Measurements from ENCODE around the gene NSUN5.
A peak's percentile ranks its signal among the peaks of the same experiment; 100 is the strongest.
"Not testable (repeated sequence)": the region's sequence is repeated elsewhere in the genome, so short reads cannot be mapped to it uniquely, and the experiment has no call there.

Gene NSUN5

DNA sequence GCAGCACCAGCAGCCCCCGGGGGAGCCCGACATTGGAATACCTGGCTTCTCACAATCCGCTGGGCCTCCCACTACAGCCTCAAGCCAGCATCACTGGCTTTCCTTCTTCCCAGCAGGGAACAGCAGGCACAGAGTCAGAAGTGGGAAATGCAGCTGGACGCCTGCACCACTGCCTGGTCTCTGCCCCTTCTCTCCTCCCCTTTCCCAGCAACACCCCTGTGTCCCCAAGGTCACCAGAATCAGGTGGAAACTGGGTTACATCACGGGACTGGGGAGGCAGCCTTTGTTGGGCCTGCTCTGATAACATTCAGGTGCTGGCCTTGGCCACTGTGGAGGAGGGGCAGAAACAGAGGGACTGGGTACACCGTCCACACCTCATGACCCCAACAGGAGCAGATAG lies 16.8 kb upstream of the NSUN5 start:
- DNase-seq (ENCODE audit: low read depth) = not testable (repeated sequence)

DNA sequence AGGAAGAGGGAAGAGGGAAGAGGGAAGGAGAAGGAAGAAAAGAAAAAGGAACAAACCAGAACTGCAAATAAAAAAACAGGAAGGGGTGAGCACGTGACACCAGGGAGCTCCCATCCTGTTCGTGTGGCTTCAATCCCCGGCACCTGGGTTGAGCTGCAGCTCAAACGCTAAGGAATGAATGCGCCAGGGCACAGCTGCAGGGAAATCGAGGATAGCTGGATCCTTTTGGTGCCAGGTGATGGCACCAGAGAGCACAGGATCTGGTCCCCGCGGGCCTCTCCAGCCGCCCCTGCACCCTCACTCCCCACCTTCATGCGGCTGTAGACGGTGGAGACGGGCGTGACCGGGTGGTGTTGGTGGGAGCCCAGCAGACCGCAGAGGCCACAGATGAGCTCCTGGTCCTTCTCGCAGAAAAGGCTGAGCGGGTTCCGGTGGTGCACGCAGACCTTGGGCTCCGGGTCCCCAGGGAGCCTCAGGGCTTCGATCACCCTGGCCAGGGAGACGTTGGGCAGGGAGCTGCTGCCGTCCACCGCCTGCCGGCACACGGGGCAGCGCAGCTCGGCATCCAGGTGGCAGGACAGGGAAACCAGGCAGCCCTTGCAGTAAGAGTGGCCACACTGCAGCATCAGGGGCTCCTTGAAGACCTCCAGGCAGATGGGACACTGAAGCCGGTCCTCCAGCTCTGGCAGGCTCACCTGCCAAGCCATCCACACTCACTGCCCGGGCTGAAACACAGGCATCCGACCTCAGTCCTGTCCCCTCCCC lies 15.6 kb upstream of the NSUN5 start:
- peak; percentile 30 for DNase-seq (ENCODE audit: low read depth)

DNA sequence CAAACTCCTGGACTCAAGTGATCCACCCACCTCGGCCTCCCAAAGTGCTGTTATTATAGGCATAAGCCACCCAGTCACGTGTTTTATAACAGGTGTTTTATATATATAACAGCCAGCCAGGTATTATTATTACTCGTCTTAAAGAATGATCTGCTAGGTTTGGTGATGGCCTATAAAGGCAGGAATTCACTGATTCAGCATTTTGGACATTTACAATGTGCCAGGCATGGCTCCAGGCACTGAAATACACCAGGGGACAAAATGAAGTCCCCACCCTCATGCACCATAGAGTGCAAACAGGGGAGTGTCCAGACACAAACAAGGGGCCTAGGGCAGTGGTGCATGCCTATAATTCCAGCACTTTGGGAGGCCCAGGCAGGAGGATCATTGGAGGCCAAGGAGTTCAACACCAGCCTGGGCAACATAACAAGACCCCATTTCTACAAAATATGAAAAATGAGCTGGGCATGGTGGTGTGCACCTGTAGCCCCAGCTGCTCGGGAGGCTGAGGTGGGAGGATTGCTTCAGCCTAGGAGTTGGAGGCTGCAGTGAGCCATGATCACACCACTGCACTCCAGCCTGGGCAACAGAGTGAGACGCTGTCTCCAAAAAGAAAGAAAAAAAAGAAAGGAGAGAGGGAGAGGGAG lies 14.9 kb upstream of the NSUN5 start:
- not testable (repeated sequence) for DNase-seq (ENCODE audit: low read depth)

DNA sequence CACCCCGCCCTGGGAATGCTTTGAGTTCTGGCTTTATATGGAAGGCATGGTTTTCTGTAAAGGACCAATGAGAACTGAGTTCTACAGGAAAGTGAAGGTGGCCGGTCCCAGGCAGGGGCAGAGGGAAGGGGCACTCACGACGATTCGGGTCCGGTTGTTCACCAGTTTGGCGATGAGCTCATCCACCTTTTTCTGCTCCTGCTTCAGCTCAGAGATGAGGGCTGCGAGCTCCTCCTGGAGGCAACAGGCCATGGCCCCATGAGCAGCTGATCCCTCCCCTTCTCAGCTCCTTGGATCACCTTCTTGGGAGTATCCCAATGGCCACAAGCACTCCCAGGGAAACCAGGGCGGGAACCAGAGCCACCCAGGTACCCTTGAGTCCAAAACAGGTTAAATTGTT lies 11.4 kb upstream of the NSUN5 start:
- not testable (repeated sequence) for DNase-seq (ENCODE audit: low read depth)

DNA sequence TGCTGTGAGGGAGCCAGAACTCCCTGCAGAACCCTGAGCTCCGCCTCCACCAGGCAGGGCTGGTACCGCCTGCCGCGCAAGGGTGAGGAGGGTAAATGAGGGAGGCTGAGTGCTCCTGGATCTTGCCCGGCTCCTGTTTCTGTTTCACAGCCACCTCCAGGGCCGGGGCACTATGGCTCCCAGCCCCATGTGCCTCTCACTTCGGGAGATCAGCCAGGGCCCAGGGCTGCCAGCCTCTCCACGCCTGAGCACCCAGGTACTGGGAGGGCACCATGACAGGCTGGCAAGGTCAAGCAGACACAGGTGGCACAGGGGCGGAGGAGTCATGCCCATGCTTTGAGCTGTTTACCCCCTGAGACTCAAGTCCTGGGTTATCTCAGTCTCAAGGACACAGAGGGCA lies 10.9 kb upstream of the NSUN5 start:
- DNase-seq (ENCODE audit: low read depth) = not testable (repeated sequence)

DNA sequence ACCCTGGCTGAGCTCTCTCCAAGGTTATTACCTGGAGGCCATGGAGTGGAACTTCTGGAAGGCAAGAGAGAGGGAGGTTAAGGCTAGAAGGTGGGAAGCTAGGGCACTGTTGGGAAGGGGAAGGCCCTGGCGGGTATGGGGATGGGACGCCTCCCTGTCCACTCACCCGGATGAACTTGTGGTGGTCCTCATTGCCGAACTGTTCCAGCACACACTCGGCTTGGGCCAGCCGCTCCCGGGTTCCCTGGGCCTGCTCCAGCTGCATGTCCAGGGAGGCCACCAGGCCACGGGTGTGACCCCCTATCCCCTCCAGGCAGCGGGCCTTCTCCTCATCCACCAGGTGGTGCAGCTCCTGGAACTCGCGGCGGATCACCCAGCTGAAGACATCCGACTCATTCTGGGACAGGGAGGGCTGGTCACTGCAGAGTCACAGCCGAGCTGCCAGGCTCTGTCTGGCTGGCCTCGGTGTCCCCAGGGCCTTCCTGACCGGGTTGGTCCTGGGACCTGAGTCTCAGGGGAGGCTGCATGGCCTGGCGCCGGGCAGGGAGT lies 10.1 kb upstream of the NSUN5 start:
- not testable (repeated sequence) for DNase-seq (ENCODE audit: low read depth)

DNA sequence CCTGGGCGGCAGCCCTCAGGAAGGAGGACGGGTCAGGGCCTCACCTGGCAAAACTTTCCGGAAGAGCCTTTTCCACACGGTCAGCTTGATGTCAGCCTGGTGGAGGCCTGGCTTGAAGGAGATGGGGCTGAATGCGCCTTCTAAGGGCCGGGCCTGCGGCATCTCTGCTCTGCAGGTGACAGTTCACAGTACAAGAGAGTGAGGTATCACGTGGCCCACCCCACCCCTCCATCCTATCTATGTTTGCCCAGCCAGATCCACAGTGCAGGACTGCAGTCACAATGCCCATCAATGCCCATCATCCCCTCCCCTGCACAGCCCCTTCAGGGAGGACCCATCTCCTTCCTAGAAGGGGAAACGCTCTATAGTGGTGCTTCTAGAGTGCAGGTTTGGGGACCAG lies 7.9 kb upstream of the NSUN5 start:
- no peak for DNase-seq (ENCODE audit: low read depth)

DNA sequence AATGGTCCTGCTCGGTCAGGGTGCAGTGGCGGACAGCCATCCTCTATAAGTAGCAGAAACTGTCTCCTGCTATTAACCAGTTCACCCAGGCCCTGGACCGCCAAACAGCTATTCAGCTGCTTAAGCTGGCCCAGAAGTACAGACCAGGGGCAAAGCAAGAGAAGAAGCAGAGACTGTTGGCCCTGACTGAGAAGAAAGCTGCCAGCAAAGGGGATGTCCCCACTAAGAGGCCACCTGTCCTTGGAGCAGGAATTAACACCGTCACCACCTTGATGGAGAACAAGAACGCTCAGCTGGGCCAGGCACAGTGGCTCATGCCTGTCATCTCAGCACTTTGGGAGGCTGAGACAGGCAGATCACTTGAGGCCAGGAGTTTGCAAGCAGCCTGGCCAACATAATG lies 5.6 kb upstream of the NSUN5 start:
- no peak for DNase-seq (ENCODE audit: low read depth)

DNA sequence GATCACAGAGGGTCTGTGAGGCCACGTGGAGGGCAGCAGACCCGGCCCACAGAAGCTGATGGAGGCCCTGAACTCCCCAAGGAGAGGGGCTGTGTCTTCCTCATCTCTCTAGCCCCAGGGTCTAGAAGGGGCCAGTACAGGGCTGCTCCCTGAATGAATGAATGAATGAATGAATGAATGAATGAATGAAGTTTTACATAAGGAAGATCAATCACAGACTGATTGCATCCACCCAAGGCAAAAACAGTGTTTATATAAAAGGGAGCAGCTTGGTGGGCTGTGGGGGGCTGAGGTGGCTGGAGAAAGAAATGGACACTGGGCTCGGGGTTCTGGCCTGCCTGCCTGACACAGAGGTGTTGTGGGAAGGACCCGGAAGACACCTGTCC lies 4.9 kb upstream of the NSUN5 start:
- DNase-seq (ENCODE audit: low read depth) = no peak

DNA sequence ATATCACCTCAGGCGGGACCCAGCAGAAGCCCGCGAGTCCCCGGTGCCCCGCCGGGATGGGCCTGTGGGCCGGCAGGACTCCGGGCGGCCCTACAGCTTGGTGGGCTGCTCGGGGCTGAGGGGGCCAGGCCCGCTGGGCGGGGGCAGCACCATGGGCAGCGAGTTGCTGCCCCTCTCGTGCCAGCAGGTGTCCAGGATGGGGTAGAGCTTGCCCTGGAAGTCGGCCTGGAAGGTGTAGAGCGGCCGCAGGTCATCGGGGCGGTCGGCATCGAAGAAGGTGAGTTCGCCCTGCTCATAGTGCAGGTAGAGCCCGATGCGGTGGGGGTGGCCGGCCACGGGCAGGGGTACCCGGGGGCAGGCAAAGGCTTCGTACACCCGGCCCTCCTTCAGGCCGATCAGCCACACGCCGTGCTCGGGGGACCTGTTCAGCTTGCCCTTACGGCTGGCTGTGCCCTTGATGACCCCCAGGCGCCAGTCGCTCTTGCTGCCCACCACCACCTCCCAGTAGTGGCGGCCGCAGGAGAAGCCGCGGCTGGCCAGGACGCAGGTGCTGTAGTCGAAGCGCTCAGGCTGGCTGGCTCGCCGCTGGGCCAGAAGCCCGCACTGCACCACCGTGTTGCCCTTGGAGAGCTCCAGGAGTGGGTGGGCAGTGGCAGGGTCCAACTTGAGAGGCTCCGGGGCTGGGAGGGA lies 4.3 kb upstream of the NSUN5 start:
- DNase-seq (ENCODE audit: low read depth) = no peak

DNA sequence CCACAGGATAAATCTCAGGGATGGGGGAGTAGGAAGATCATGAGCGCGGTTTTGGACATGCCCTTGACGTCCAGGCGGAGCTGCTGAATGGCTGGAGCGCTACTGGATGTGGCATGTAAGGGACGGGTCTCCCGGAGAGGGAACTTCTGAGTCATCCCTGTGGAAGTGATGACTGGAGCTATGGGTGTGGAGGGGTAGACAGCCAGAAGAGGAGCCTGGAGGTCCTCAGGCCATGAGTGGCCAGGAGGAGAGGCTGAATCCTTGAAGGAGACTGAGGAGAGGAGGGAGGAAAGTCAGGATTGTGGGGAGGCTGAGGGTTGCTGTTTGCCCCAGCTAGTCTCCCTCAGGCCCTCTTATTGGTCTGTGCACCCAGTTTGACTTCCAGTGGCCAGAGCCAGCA lies 2.8 kb upstream of the NSUN5 start:
- DNase-seq (ENCODE audit: low read depth) = not testable (repeated sequence)

DNA sequence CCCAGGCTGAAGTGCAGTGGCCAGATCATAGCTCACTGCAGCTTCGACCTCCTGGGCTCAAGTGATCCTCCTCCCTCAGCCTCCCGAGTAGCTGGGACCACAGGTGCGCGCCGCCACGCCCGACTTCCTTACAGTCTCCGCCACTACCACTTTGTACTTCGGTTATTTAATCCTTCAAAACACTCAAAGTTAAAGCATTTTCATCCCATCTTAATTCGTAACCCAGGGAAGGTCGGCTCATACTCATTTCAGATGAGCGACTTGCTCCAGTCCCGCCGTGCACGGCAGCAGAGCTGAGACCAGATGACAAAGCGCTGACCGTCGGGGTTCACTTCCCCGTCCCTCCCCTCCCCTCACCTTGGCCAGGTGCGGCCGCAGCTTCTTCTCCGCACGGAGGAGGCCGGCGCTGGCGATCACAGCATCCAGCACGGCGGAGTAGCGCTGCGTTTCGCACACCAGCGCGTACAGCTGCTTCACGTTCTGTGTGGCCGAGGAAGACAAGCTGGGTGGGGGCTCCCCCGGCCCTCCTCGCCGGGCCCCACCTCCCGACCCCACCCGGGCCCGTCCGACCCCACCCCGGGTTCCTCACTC lies 457 bp downstream of the NSUN5 start:
- DNase-seq (ENCODE audit: low read depth) = no peak

DNA sequence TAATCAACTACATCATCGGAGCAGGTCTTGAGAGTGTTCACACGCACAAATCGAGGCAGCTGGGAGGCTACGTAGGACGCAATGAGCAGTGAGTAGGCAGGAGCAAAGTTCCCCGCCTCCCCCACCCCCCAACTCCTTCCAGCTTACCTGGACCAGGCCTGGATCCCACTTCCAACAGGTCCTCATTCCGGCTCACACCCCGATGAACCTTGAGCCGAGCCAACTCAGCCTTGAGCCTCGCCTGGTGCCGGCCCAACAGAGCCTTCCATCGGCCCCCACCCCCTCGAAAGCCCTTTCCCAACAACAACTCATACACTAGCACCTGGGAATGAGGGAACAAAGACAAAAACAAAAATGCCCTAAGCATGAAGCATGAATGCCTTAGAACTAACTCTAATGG lies 1.2 kb downstream of the NSUN5 start:
- no peak for DNase-seq (ENCODE audit: low read depth)

DNA sequence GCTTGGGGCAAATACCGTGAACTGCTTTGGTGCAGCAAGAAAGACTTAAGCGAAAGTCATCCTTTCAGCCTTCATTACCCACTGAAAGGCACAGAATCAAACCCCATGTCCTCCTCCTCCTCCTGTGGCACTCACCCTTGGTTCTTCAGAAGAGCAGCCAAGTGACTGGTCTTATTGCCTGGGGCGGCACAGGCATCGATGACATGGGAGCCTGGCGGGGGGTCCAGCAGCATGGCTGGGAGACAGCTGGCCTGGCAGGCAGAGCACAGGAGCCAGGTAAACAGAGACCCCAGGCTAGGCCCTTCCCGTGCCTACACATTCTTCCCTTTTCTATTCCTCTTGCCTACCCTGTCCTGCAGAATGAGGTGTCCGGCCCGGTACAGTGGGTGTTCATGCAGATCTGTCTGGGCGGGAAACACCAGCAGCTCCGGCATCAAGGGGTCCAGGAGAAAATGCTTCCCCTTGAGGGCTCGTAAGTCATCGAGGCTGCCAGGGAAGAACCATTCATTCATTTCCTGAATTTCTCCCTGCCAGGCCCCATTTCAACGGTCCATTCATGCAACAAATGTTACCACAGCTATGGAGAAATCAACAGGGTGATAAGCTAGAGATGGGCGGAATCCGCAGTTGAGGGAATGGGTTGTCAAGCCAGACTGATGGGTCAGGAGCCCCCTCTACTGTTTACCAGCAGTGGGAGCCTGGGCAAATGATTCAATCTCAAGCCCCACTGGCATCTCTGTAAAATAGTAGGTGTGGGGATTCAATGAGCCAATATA lies 3.8 kb downstream of the NSUN5 start:
- DNase-seq (ENCODE audit: low read depth) = not testable (repeated sequence)

DNA sequence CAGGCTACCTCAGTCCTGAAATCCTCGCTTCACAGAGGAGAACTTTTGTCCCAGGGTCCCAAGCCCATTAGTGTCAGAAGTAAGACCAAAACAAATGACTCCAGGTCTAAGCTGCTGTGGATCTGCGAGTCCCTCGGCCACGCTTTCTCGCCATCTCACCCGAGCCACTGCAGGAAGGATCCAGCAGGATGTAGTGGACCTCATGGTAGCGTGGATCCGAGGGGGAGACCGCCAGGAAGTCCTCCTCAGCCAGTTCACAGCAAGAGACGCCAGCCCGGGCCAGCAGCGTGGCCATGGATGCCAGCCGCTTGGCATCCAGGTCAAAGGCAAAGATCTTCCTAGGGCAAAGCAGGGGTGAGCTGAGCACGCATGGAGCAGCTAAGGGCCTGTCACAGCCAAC lies 4.6 kb downstream of the NSUN5 start:
- DNase-seq (ENCODE audit: low read depth) = no peak

DNA sequence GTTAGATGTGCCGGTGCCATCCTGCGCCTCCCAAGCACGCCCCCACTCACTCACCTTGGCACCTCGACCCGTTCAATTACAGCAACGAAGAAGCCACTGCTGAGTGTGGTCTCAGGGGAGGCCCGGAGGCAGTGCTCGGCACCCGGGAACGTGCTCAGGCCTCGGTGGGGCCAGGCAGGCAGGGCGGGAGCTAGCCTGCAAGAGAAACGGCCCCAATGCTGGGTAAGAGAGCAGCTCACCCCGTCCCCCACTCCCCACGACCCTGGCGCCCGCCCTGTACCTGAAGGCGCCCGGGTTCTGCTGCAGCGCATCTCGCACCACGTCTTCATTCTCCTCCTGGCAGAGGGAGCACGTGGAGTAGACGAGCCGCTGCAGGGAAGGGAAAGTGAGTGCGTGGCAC lies 5.1 kb downstream of the NSUN5 start:
- no peak for DNase-seq (ENCODE audit: low read depth)

DNA sequence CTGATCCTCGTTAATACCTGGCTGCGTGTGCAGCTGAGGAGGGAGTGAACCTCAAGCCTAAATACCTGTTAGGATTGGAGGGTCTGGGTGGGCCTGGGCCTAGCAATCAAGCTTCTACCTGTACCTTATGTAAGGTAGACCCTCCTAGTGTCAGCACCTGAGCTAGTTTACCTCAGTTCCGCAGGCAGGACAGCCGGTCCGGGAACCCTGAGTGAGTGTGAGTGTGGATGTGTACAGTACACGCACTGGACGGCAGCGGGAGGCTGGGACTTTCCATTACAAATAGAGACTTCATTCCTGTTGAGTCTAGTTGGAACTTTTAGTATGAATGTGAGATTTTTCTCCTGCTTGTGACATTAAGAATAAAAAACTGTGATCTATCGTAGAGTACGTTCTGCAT lies 5.8 kb downstream of the NSUN5 start:
- not testable (repeated sequence) for DNase-seq (ENCODE audit: low read depth)

DNA sequence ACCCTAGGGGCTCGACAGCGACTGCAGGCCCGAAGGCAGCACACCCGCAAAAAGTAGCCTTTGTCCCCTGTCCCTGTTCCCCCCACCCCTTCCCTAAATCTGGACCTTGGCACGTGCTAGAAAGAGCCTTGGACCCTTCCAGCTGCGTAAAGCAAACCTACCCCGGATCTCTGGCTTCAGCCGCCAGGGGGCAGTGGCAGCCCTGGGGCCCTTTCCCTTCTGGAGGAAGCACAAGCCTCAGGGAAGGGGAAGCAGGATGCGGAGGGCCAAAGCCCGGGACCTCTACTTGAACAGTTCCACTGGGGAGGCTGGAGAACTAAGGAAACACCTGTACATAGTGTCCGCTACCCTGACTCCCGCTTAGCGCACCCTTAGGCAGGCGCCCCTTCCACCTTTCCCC lies 7.5 kb downstream of the NSUN5 start:
- not testable (repeated sequence) for DNase-seq (ENCODE audit: low read depth)

DNA sequence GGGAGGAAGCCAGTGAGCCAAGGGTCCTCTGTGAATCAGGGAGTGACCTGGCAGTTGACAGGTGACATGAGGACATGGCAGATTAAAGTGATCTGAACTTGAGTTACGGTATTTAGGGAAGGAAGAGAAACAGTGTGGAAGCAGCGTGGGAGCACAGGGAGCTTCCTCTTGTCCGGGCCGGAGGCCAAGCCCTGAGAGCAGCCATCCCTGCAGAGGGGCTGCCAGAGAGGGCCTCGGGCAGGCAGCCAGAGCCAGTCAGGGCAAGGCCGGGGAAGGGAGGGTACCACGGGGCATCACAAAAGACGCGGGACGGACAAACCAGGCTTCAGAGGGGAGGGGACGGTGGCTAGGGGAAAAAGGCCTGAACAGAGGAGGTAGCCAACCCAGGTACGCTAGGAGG lies 8.8 kb downstream of the NSUN5 start:
- DNase-seq (ENCODE audit: low read depth) = not testable (repeated sequence)

DNA sequence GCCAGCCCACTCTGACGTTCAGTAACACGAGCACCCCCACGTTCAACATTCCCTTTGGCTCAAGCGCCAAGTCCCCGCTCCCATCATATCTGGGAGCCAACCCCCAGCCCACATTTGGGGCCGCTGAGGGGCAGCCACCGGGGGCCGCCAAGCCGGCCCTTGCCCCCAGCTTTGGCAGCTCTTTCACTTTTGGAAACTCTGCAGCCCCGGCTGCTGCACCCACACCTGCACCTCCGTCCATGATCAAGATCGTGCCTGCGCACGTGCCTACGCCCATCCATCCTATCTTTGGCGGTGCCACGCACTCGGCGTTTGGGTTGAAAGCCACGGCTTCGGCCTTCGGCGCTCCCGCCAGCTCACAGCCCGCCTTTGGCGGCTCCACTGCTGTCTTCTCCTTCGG lies 10.9 kb downstream of the NSUN5 start:
- not testable (repeated sequence) for DNase-seq (ENCODE audit: low read depth)

DNA sequence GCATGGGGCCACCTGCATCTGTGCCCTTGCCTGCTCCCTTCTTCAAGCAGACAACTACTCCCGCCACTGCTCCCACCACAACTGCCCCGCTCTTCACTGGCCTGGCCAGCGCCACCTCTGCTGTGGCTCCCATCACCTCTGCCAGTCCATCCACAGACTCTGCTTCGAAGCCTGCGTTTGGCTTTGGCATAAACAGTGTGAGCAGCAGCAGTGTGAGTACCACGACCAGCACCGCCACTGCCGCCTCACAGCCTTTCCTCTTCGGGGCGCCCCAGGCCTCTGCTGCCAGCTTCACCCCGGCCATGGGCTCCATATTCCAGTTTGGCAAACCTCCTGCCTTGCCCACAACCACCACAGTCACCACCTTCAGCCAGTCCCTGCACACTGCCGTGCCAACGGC lies 11.4 kb downstream of the NSUN5 start:
- DNase-seq (ENCODE audit: low read depth) = not testable (repeated sequence)

DNA sequence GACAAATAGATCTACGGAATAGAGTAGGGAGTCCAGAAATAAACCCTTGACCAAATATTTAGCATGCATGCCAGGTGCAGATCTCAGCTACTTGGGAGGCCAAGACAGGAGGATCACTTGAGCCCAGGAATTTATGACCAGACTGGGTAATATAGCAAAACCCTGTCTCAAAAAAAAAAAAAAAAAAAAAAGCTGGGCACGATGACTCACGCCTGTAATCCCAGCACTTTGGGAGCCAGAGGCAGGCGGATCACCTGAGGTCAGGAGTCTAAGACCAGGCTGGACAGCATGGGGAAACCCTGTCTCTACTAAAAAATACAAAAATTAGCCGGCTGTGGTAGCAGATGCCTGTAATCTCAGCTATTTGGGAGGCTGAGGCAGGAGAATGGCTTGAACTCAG lies 31.4 kb downstream of the NSUN5 start:
- DNase-seq (ENCODE audit: low read depth) = not testable (repeated sequence)

Measured in activated T-helper 1 cell treated with Interleukin-2 at 50 U/mL for 16 hours (primary cell).